Stimulated activated CD8-positive, alpha-beta memory T cell treated with anti-CD3 and anti-CD28 coated beads, Interleukin-7, amount 100 ng/mL, for 24 hours (primary cell): ENCODE results near the gene NKG7.
A peak's percentile ranks its signal among the peaks of the same experiment; 100 is the strongest.

Experiments used
- DNase-seq: peaks from one replicate; pipeline ENCODE4 v3.0.0-alpha.2; 2020; ENCODE audit warnings: low read depth

NKG7 gene

DNA sequence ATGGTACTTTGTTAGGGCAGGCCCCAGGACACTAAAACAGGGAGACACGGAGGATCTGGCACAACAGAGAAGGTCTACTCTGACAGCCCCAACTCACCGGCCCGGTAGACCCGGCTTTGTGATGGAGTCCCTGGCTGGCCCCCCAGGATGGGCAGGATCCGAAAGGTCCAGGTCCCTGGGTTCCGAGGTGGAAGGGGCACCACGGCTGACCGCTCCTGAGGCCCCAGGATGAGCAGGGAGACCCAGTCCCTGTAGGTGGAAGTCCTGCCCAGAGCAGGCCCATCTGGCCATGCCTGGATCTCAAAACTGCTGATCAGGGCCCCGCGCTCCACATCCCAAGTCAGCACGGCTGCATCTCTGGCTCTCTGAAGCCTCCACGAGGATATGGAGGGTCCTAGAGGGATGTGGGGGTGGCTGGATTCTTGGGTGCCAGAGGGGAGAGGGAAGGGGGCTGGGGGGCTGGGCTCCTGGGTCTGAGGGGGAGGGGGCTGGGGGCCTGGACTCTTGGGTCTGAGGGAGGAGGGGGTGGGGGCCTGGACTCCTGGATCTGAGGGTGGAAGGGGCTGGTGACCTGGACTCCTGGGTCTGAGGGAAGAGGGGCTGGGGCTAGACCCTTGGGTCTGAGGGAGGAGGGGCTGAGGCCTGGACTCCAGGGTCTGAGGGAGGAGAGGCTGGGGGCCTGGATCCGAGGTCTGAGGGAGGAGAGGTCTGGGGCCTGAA lies 35.2 kb downstream of the NKG7 start:
- no peak for DNase-seq

- no peak for DNase-seq
Observed at GRCh38 chr19:51333836-51334460, 38.5 kb downstream of the NKG7 start.

DNA sequence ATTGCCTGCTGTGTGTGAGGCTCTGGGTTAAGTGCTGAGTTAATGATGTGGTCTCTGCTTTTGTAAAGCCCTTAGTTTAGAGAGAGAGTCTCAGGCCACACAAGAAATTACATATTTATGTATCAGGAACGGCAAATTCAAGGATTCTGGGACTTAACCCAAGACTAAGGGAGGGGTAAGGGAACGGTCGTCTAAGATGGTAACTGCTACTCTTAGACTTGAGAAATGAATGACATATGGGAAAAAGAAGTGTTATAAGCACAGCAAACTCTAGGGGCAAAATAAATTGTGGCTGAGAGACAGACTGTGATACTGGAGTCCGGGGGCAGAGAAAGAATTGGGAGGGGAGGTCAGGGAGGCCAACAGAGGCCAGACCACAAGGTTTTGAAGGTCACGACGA lies 40.7 kb downstream of the NKG7 start:
- DNase-seq = no peak

DNA sequence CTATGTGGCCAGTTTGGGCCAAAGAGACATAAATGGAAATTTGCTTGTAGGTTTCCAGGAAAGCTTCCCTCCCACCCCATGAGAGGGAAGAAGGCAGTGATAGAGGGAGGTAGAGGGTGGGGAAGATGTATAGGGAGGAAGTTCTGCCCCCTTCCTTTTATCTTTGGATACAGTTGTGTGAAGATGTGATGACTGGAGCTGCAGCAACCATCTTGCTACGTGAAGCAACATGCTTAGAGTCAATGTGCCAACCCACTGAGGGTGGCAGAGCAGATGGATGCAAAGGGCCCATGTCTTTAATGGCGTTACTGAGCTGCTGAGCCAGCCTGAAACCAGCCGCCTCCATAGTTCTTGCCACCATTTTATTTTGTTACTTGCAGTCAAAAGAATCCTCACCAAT lies 41.3 kb downstream of the NKG7 start:
- no peak for DNase-seq

GRCh38 chr19:51330366-51330765 lies 42.1 kb downstream of the NKG7 start:
- DNase-seq = no peak

DNA sequence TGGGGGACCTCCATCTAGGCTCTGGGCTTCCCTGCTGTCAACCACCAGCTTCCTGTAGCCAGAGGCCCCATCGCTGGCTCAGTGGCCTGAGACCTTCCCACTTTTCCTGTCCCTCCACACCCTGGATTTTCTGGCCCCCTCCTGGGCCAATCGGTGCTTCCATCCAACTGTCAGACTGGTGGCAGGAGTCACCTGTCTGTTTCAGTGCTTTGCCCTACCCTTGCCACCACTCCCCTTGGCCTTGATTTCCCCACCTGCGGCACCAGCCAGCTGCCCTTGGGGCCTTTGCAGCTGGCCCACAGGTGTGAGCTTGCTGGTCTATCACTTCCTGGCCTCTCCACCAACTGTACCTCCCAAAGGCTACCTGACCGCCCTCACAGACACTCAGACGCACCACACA lies 43.0 kb downstream of the NKG7 start:
- no peak for DNase-seq

DNA sequence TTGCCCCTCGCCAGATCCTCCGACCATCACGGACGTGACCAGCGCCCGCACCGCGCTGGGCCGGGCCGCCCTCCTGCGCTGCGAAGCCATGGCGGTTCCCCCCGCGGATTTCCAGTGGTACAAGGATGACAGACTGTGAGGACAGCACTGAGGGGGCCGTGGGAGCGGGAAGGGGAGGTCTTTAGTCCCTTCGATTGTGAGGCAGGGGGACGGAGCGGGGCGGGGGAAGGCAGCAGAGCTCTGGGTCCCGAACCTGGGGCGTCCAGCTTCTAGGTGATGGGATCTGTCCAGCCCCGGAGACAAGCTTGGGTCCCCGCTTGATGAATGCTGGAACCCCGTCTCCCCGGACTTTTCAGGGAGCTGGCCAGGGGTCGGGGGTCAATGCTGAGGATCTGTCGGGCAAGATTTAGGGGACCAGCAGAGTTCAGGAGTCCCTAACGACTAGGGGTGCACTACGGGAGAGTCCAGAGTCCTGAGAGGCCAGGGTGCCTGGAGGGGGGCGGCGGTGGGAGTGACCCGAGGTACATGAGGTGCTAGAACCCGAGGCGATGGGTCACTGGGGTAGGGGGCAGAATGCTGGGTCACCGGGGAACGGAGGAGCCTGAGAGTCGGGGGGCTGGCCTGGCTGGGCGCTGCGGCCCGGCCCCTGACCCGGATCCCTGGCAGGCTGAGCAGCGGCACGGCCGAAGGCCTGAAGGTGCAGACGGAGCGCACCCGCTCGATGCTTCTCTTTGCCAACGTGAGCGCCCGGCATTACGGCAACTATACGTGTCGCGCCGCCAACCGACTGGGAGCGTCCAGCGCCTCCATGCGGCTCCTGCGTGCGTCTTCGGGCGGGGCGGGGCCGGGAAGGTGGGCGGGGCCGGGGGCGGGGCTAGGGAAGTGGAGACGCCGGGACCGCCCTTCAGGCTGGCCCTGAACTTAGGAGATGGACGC lies 45.1 kb downstream of the NKG7 start:
- DNase-seq = peak; percentile 38

DNA sequence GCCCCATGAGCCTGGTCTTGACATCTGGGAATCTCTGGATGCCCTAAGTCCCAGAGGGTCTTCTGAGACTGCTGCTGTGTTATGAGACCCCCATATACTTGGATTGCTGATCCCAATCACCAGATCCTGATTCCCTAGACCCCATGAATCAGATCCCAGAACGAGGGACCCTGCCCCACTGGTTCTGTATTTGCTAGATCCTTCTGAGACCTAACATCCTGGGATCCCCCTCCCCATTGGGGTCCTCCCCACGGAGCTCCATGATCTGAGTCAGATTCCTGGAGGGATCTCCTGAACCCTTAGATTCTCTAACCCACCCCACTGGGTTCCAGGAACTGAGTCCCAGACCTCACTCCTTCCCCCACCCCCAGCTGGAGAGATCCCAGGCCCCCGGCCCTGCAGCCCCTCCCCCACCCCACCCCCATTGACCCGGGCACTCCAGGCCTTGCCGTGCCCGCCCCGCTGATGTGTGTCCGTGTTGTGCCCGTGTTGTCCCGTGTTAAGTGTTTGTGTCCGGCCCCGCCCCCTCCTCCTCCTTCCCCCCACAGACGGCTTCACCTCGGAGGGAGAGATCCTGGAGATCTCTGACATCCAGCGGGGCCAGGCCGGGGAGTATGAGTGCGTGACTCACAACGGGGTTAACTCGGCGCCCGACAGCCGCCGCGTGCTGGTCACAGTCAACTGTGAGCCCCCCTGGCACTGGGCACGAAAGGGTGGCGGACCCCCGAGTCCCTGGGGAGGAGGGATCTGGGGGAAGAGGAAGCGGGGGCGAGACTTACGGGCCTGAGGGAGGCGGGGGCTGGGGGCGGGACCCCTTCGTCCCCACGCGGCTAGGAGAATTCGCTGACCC lies 46.0 kb downstream of the NKG7 start:
- DNase-seq = no peak

- no peak for DNase-seq
Observed at GRCh38 chr19:51325161-51325976, 47.1 kb downstream of the NKG7 start.

DNA sequence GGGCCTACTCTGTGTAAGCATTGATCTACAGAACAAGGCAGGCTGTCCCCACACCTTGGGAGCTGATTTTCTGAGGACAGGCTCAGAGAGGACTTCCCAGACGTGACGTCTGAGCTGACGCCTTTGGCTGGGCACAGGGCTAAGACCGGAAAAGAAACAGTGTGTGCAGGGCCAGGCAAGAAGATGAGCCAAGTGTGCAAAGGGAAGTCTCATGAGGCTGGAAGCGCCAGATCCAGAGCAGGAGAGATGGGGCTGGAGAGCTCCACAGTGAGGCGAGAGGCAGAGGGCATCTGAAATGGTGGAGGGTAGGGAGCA lies 48.3 kb downstream of the NKG7 start:
- no peak for DNase-seq

- DNase-seq = no peak
Observed at GRCh38 chr19:51323481-51324166, 48.8 kb downstream of the NKG7 start.

GRCh38 chr19:51321799-51322198 lies 50.7 kb downstream of the NKG7 start:
- no peak for DNase-seq
